ENCODE results near the gene CELF2. TPM values are rescaled to one million over a fixed set of nuclear protein-coding genes. Genes with fewer than 3 reads are reported as not detected.

Gene CELF2
- total RNA-seq, 1 donor from 2014 or later, result 14.4 TPM

- no peaks in the 10 kb centered on the region for H3K4me1 Mint-ChIP-seq (ENCODE audit: unreplicated experiment)
- H3K9me3 Mint-ChIP-seq, result no peaks in the 10 kb centered on the region
- H3K27me3 Mint-ChIP-seq, result no peaks in the 10 kb centered on the region
- no peaks in the 10 kb centered on the region for H3K36me3 Mint-ChIP-seq
- DNase-seq (ENCODE audit: extremely low spot score, unreplicated experiment), result no peak
- no peak overlapping the region for H3K4me3 Mint-ChIP-seq
- H3K27ac Mint-ChIP-seq, result no peak overlapping the region
- no peak for TF ChIP-seq CTCF (conservative IDR thresholded peaks at IDR 0.05)
Observed at GRCh38 chr10:11322698-11323097, 305.0 kb downstream of the CELF2 start.

GRCh38 chr10:11324761-11325321 lies 307.2 kb downstream of the CELF2 start:
- no peaks in the 10 kb centered on the region for H3K27me3 Mint-ChIP-seq
- H3K9me3 Mint-ChIP-seq, result no peaks in the 10 kb centered on the region
- no peak overlapping the region for H3K4me3 Mint-ChIP-seq
- H3K27ac Mint-ChIP-seq, result no peak overlapping the region
- H3K4me1 Mint-ChIP-seq (ENCODE audit: unreplicated experiment), result peaks cover 4% of the 10 kb centered on the region
- TF ChIP-seq CTCF (conservative IDR thresholded peaks at IDR 0.05), result no peak
- no peak for DNase-seq (ENCODE audit: extremely low spot score, unreplicated experiment)
- H3K36me3 Mint-ChIP-seq, result no peaks in the 10 kb centered on the region

GRCh38 chr10:11325817-11326216 lies 308.1 kb downstream of the CELF2 start:
- H3K27ac Mint-ChIP-seq, result no peak overlapping the region
- DNase-seq (ENCODE audit: extremely low spot score, unreplicated experiment), result peak; percentile 2
- H3K9me3 Mint-ChIP-seq, result no peaks in the 10 kb centered on the region
- no peak for TF ChIP-seq CTCF (conservative IDR thresholded peaks at IDR 0.05)
- H3K36me3 Mint-ChIP-seq, result no peaks in the 10 kb centered on the region
- no peaks in the 10 kb centered on the region for H3K27me3 Mint-ChIP-seq
- H3K4me3 Mint-ChIP-seq, result no peak overlapping the region
- peaks cover 4% of the 10 kb centered on the region for H3K4me1 Mint-ChIP-seq (ENCODE audit: unreplicated experiment)

- H3K27me3 Mint-ChIP-seq, result no peaks in the 10 kb centered on the region
- no peak for TF ChIP-seq CTCF (conservative IDR thresholded peaks at IDR 0.05)
- H3K27ac Mint-ChIP-seq, result no peak overlapping the region
- no peaks in the 10 kb centered on the region for H3K36me3 Mint-ChIP-seq
- DNase-seq (ENCODE audit: extremely low spot score, unreplicated experiment), result no peak
- peaks cover 4% of the 10 kb centered on the region for H3K4me1 Mint-ChIP-seq (ENCODE audit: unreplicated experiment)
- H3K9me3 Mint-ChIP-seq, result no peaks in the 10 kb centered on the region
- no peak overlapping the region for H3K4me3 Mint-ChIP-seq
Observed at GRCh38 chr10:11326241-11326640, 308.6 kb downstream of the CELF2 start.

- TF ChIP-seq CTCF (conservative IDR thresholded peaks at IDR 0.05), result no peak
- H3K9me3 Mint-ChIP-seq, result no peaks in the 10 kb centered on the region
- H3K27me3 Mint-ChIP-seq, result no peaks in the 10 kb centered on the region
- no peak for DNase-seq (ENCODE audit: extremely low spot score, unreplicated experiment)
- peaks cover 4% of the 10 kb centered on the region for H3K4me1 Mint-ChIP-seq (ENCODE audit: unreplicated experiment)
- no peak overlapping the region for H3K27ac Mint-ChIP-seq
- no peak overlapping the region for H3K4me3 Mint-ChIP-seq
- H3K36me3 Mint-ChIP-seq, result no peaks in the 10 kb centered on the region
Observed at GRCh38 chr10:11326913-11327616, 309.4 kb downstream of the CELF2 start.

All from type B pancreatic cell (in vitro differentiated cells).